WERI-Rb-1 (cell line): ENCODE measurements around the gene ZNF213.

ENCODE experiments used
- DNase-seq: peaks from one replicate; pipeline ENCODE4 v3.0.0-alpha.2; 2020
- H3K27ac ChIP-seq: fragments of 250-450 bp; sonication (Bioruptor Pico); 2 replicates; pipeline ENCODE4 v1.5.1; 2020; ENCODE audit warnings: mild to moderate bottlenecking, moderate library complexity
- H3K27me3 ChIP-seq: fragments of 250-450 bp; sonication (Bioruptor Pico); 2 replicates; pipeline ENCODE4 v1.5.1; 2021; ENCODE audit warnings: mild to moderate bottlenecking, low read depth, moderate library complexity; ENCODE audit not compliant: insufficient read depth, severe bottlenecking
- H3K36me3 ChIP-seq: fragments of 250-450 bp; sonication (Bioruptor Pico); 2 replicates; pipeline ENCODE4 v1.5.1; 2020; ENCODE audit warnings: mild to moderate bottlenecking, moderate library complexity
- H3K4me3 ChIP-seq: 2 replicates; pipeline ENCODE4 v1.5.1; 2011; ENCODE audit warnings: low read depth, mild to moderate bottlenecking, control low read depth, low read length
- H3K9me3 ChIP-seq: fragments of 250-450 bp; sonication (Bioruptor Pico); 2 replicates; pipeline ENCODE4 v1.5.1; 2021; ENCODE audit warnings: mild to moderate bottlenecking, moderate library complexity; ENCODE audit not compliant: severe bottlenecking
- TF ChIP-seq, protein P1 (sequence below): IDR thresholded peaks from 2 replicates; pipeline ENCODE4 v1.5.1; 2011; ENCODE audit warnings: low read depth, mild to moderate bottlenecking, control low read depth, inconsistent platforms, low read length

The ZNF213 gene

DNA sequence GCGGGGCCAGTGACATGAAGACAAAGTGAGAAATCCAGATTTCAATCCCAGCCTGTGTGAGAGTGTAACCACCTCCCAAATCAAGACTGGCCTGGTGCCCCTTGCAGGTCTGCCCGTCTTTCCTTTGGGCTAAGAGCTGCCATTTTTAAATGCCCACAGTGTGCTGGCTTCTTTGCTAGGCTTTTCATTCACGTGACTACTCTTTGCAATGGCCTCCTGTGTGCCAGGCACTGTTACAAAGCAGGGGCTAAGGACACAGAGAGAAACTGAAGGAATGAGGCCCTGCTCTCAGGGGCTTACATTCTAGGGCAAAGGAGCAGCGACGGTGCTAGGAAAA, 35.5 kb upstream of the ZNF213 start:
- TF ChIP-seq, protein P1, sequence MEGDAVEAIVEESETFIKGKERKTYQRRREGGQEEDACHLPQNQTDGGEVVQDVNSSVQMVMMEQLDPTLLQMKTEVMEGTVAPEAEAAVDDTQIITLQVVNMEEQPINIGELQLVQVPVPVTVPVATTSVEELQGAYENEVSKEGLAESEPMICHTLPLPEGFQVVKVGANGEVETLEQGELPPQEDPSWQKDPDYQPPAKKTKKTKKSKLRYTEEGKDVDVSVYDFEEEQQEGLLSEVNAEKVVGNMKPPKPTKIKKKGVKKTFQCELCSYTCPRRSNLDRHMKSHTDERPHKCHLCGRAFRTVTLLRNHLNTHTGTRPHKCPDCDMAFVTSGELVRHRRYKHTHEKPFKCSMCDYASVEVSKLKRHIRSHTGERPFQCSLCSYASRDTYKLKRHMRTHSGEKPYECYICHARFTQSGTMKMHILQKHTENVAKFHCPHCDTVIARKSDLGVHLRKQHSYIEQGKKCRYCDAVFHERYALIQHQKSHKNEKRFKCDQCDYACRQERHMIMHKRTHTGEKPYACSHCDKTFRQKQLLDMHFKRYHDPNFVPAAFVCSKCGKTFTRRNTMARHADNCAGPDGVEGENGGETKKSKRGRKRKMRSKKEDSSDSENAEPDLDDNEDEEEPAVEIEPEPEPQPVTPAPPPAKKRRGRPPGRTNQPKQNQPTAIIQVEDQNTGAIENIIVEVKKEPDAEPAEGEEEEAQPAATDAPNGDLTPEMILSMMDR: no peak
- no peak overlapping the region for H3K4me3 ChIP-seq
- H3K27me3 ChIP-seq: no peaks in the 10 kb centered on the region
- DNase-seq: no peak
- H3K36me3 ChIP-seq: no peaks in the 10 kb centered on the region
- no peak overlapping the region for H3K27ac ChIP-seq
- no peaks in the 10 kb centered on the region for H3K9me3 ChIP-seq

DNA sequence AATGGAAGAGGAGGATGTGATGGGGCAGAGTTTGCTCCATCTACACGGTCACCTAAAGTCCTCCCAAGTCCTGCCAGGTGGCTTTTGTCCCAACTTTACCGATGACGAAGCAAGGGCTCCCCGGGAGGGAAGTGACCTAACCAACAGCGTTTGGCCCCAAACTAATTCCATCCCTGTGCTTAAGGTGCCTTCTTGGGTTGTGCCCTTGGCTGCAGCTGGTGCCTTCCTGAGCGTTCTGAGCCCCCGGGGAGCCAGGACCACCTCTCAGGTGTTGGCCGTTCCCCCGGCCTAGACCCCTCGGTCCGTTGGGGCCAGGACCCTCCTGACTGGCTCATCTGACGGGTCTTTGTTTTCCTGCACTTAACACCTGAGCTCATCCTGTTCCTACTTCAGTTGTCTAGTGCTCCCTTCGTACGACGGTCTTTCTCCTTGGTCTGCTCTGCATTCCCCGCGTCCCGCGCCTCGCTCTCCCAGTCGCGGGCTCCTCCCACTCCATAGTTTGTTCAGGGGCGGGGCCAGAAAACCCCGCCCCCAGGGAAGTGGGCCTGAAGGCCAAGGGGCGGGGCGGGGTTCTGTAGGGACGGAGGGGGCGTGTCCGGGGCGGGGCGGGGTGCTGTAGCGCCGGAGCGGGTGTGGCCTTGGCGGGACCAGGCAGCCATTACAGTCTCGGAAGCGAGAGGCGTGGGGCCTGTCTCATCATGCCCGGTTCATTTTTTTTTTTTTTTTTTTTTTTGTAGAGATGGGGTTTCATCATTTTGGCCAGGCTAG, 34.9 kb upstream of the ZNF213 start:
- no peak for DNase-seq
- Histone ChIP-seq H3K9me3 (no peaks in the 10 kb centered on the region), H3K27ac (no peak overlapping the region), H3K36me3 (no peaks in the 10 kb centered on the region), H3K27me3 (no peaks in the 10 kb centered on the region), H3K4me3 (no peak overlapping the region)
- TF ChIP-seq, protein P1: no peak

DNA sequence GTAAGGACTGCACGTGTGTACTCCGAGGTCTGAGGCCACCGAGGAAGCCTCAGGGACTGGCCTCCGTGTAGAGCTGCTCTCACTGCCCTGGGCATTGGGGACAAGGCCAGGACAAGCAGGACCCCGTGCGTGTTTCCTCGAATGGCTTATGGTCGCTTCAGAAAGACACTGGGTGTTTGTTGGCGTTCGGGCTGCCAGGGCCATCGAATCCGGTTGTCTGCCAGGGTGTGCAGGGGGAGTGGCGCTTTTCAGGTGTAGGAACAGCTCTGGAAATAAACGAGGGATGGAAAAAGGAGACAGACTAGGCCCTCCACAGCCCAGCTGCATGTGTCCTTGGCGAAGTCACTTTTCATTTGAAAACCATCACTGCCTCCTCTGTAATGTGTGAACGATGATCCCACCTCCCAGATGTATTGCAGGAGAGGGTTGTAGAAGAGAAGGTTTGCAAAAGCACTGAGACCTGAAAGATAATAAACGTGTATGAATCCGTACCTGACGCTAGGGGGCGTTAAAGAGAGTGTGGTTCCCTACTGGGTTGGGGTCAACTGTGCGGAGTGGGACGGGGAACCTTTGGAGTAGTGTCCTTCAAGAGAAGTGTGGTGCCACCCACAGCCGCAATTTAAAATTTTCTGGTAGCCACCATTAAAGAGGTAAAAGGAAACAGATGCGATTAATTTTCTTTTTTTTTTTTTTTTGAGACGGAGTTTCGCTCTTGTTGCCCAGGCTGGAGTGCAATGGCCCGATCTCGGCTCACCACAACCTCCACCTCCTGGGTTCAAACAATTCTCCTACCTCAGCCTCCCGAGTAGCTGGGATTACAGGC, 33.6 kb upstream of the ZNF213 start:
- no peaks in the 10 kb centered on the region; the same call in 1 of the 2 replicates for H3K36me3 ChIP-seq
- H3K27ac ChIP-seq: no peak overlapping the region
- no peaks in the 10 kb centered on the region for H3K9me3 ChIP-seq
- H3K4me3 ChIP-seq: no peak overlapping the region
- no peaks in the 10 kb centered on the region for H3K27me3 ChIP-seq
- TF ChIP-seq, protein P1: peak; percentile 73
- DNase-seq: peak; percentile 45

DNA sequence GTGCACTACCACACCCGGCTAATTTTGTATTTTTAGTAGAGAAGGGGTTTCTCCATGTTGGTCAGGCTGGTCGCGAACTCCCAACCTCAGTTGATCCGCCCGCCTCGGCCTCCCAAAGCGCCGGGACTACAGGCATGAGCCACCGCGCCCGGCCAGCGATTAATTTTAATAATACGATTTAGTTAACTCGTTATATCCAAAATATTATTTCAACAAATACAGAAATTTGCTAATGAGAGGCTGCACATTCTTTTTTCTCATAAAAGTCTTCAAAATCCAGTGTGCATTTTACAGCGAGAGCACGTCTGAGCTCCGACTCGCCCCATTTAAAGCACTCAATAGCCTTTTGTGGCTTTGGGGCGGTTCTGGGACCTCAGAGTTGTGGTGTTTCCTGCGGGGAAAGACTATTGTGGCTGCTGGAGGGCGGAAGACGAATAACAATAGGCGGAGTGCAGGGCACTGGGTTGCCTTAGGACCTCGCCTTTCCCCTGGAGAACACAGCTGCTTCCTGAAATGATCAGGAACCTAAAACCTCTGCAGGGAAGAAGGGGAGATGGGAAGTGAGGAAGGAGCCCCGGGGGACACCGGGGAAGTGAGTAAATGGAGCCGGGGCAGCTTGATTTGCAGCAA, 32.9 kb upstream of the ZNF213 start:
- no peaks in the 10 kb centered on the region; the same call in 1 of the 2 replicates for H3K36me3 ChIP-seq
- DNase-seq: no peak
- no peak overlapping the region for H3K27ac ChIP-seq
- no peaks in the 10 kb centered on the region for H3K27me3 ChIP-seq
- TF ChIP-seq, protein P1: no peak
- no peak overlapping the region for H3K4me3 ChIP-seq
- no peaks in the 10 kb centered on the region for H3K9me3 ChIP-seq

DNA sequence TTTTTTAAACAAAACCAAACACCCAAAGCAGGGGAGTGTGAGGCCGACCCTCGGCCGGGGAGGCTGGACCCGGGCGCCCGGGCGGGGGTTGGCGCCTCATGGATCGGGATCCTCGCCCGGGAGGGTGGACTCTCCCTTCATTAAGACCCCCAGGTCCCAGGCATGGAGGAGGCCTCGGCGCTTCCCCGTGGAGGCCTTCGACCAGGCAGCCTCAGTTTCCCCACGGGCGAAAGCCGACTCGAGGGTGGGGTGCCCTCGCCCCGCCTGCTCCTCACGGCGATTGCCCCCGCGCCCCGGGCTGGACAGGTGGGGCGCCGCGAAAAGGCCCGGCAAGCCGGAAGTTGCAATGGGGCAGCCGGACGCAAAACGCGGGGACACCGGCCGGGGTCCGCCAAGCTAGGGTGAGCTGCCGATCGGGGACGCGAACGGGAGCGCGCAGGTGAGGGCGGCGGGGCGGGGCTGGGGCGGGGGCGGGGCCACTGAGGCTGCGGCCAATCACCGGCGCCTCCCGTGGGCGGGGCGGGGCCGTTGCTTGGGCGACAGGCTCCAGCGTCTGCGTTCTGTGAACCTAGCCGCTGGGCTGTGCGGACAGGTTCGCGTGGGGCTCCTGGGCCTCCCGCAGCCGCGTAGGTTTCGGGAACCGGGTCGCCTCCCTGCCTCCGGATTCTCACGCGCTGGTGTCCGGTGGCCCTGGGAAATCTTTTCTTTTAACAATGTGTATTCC, 28.5 kb upstream of the ZNF213 start:
- Histone ChIP-seq H3K27ac (peak overlapping the region; percentile 97), H3K4me3 (peak overlapping the region; percentile 72), H3K9me3 (no peaks in the 10 kb centered on the region), H3K27me3 (no peaks in the 10 kb centered on the region), H3K36me3 (no peaks in the 10 kb centered on the region; the same call in 1 of the 2 replicates)
- DNase-seq: peak; percentile 95
- TF ChIP-seq, protein P1: no peak
